Measurements from ENCODE around the gene C1QTNF1.
"Not testable (repeated sequence)": the region's sequence is repeated elsewhere in the genome, so short reads cannot be mapped to it uniquely, and the experiment has no call there.

C1QTNF1 gene

GRCh38 chr17:79053251-79053925 lies 29.4 kb downstream of the C1QTNF1 start:
- no peak for DNase-seq (ENCODE audit: low read depth in 3 of 3)

GRCh38 chr17:79054200-79054960 lies 30.4 kb downstream of the C1QTNF1 start:
- no peak for DNase-seq (ENCODE audit: low read depth in 3 of 3)

GRCh38 chr17:79055197-79055596 lies 31.2 kb downstream of the C1QTNF1 start:
- no peak for DNase-seq (ENCODE audit: low read depth in 3 of 3)

- DNase-seq (ENCODE audit: low read depth in 3 of 3), result no peak
These were observed 33.9 kb downstream of the C1QTNF1 start for GRCh38 chr17:79057737-79058385.

- no peak for DNase-seq (ENCODE audit: low read depth in 3 of 3)
These were observed 38.7 kb downstream of the C1QTNF1 start for GRCh38 chr17:79062691-79063090.

GRCh38 chr17:79064026-79064425 lies 40.1 kb downstream of the C1QTNF1 start:
- DNase-seq (ENCODE audit: low read depth in 3 of 3), result no peak

- DNase-seq (ENCODE audit: low read depth in 3 of 3), result peak in 2 of 3 experiments; percentile 26 to 39
These were observed 41.2 kb downstream of the C1QTNF1 start for GRCh38 chr17:79065105-79065670.

GRCh38 chr17:79066963-79067362 lies 43.0 kb downstream of the C1QTNF1 start:
- no peak for DNase-seq (ENCODE audit: low read depth in 3 of 3)

- no peak for DNase-seq (ENCODE audit: low read depth in 3 of 3)
These were observed 46.4 kb downstream of the C1QTNF1 start for GRCh38 chr17:79070266-79070880.

- no peak for DNase-seq (ENCODE audit: low read depth in 3 of 3)
These were observed 47.3 kb downstream of the C1QTNF1 start for GRCh38 chr17:79071161-79071740.

GRCh38 chr17:79072544-79072943 lies 48.6 kb downstream of the C1QTNF1 start:
- no peak for DNase-seq (ENCODE audit: low read depth in 3 of 3)

- no peak for DNase-seq (ENCODE audit: low read depth in 3 of 3)
These were observed 49.2 kb downstream of the C1QTNF1 start for GRCh38 chr17:79073016-79073705.

GRCh38 chr17:79073706-79074088 lies 49.7 kb downstream of the C1QTNF1 start:
- no peak for DNase-seq (ENCODE audit: low read depth in 3 of 3)

GRCh38 chr17:79074121-79074648 lies 50.2 kb downstream of the C1QTNF1 start:
- not testable (repeated sequence) for DNase-seq (ENCODE audit: low read depth in 3 of 3)

GRCh38 chr17:79074649-79075445 lies 50.9 kb downstream of the C1QTNF1 start, which contains the start of gene ENGASE:
Gene ENGASE, plus strand, starts transcription at chr17:79074824. Its CDS starts 121 bp downstream, at chr17:79074945.
- peak; percentile 77 to 86 (median 78) for DNase-seq (ENCODE audit: low read depth in 3 of 3)

- no peak for DNase-seq (ENCODE audit: low read depth in 3 of 3)
These were observed 51.4 kb downstream of the C1QTNF1 start for GRCh38 chr17:79075446-79075750.

GRCh38 chr17:79075861-79076406 lies 52.0 kb downstream of the C1QTNF1 start:
- DNase-seq (ENCODE audit: low read depth in 3 of 3), result no peak

- no peak for DNase-seq (ENCODE audit: low read depth in 3 of 3)
These were observed 53.6 kb downstream of the C1QTNF1 start for GRCh38 chr17:79077587-79077986.

GRCh38 chr17:79078476-79079190 lies 54.7 kb downstream of the C1QTNF1 start:
- DNase-seq (ENCODE audit: low read depth in 3 of 3), result no peak

All from stimulated activated CD4-positive, alpha-beta T cell treated with anti-CD3 and anti-CD28 coated beads, TNF-alpha, amount 100 ng/mL, for 4 hours (primary cell).